Loucy (cell line): ENCODE data around the gene RNF157.

Experiments
- H2AFZ ChIP-seq: fragments of 200-600 bp; sonication (generic); 2 replicates; pipeline ENCODE4 v1.6.0; 2016; ENCODE audit warnings: antibody characterized with exemption, mild to moderate bottlenecking, low read length, moderate library complexity
- H3F3A ChIP-seq: fragments of 200-600 bp; 2 replicates; pipeline ENCODE4 v1.6.0; 2016; ENCODE audit warnings: antibody characterized with exemption, low read depth, mild to moderate bottlenecking
- H3K27me3 ChIP-seq: fragments of 200-600 bp; sonication (generic); 2 replicates; pipeline ENCODE4 v1.6.1; 2014; ENCODE audit warnings: low read length, mild to moderate bottlenecking; ENCODE audit not compliant: insufficient read depth, poor library complexity, severe bottlenecking
- H3K36me3 ChIP-seq: fragments of 200-600 bp; sonication (generic); 2 replicates; pipeline ENCODE4 v1.6.1; 2016; ENCODE audit warnings: low read length; ENCODE audit not compliant: insufficient read depth
- H3K4me1 ChIP-seq: fragments of 200-600 bp; sonication (generic); 2 replicates; pipeline ENCODE4 v1.5.1; 2014; ENCODE audit warnings: low read length, mild to moderate bottlenecking; ENCODE audit not compliant: insufficient read depth, poor library complexity, severe bottlenecking
- H3K4me2 ChIP-seq: fragments of 200-600 bp; sonication (generic); 2 replicates; pipeline ENCODE4 v1.6.0; 2014; ENCODE audit warnings: antibody characterized with exemption, low read length, low read depth, mild to moderate bottlenecking; ENCODE audit not compliant: poor library complexity, severe bottlenecking
- H3K4me3 ChIP-seq: fragments of 200-600 bp; sonication (generic); 2 replicates; pipeline ENCODE4 v1.5.1; 2014; ENCODE audit warnings: low read length, mild to moderate bottlenecking, mixed read lengths; ENCODE audit not compliant: poor library complexity, severe bottlenecking
- H3K79me2 ChIP-seq: fragments of 200-600 bp; sonication (generic); 2 replicates; pipeline ENCODE4 v1.6.1; 2014; ENCODE audit warnings: low read length; ENCODE audit not compliant: insufficient read depth
- H3K9ac ChIP-seq: fragments of 200-600 bp; sonication (generic); 2 replicates; pipeline ENCODE4 v1.6.0; 2014; ENCODE audit warnings: mild to moderate bottlenecking, low read depth, low read length, moderate library complexity; ENCODE audit not compliant: poor library complexity, severe bottlenecking
- H3K9me2 ChIP-seq: fragments of 200-600 bp; sonication (generic); replicated peaks from 2 replicates; pipeline ENCODE4 v1.6.1; 2016; ENCODE audit warnings: low read depth, low read length, mixed read lengths
- H3K9me3 ChIP-seq: fragments of 200-600 bp; sonication (generic); 2 replicates; pipeline ENCODE4 v1.6.1; 2014; ENCODE audit warnings: mild to moderate bottlenecking, antibody characterized with exemption, low read length, low read depth; ENCODE audit not compliant: insufficient read depth
- H4K20me1 ChIP-seq: fragments of 200-600 bp; sonication (generic); 2 replicates; pipeline ENCODE4 v1.6.0; 2014; ENCODE audit warnings: antibody characterized with exemption, low read length, mild to moderate bottlenecking; ENCODE audit not compliant: insufficient read depth, poor library complexity, severe bottlenecking
- EZH2phosphoT487 ChIP-seq: fragments of 200-600 bp; IDR thresholded peaks from 2 replicates; pipeline ENCODE4 v1.6.1; 2018; ENCODE audit warnings: antibody characterized with exemption, mild to moderate bottlenecking, moderate library complexity, borderline replicate concordance
- TF ChIP-seq, protein P1 (sequence below): fragments of 200-600 bp; sonication (generic); conservative IDR thresholded peaks from 2 replicates; pipeline ENCODE4 v1.5.1; 2014; ENCODE audit warnings: mild to moderate bottlenecking, antibody characterized with exemption, low read length

Gene RNF157

DNA sequence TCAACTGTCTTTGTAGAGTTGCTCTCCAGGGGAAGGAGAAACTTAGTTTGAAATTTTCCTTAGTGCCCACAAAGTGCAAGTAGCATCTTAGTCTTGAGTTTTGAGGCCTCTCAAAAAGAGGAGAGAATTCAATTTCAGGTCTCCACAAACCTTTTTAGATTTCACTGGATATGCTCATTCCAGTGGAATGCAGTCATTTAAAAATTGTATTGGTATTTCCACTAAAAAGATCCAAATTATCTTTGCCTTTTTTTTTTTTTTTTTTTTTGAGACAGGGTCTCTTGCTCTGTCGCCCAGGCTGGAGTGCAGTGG lies 92.3 kb downstream of the RNF157 start:
- peaks cover 40% of the 10 kb centered on the region for H3K4me1 ChIP-seq
- H3K27me3 ChIP-seq = no peaks in the 10 kb centered on the region
- H2AFZ ChIP-seq = no peak overlapping the region
- no peaks in the 10 kb centered on the region for H3K79me2 ChIP-seq
- no peaks in the 10 kb centered on the region for H3K36me3 ChIP-seq
- no peak overlapping the region for H3K9ac ChIP-seq
- H3K9me2 ChIP-seq = no peaks in the 10 kb centered on the region
- no peak overlapping the region for H3K4me3 ChIP-seq
- no peak overlapping the region for H3K4me2 ChIP-seq
- H3K9me3 ChIP-seq = no peaks in the 10 kb centered on the region
- TF ChIP-seq, protein P1, sequence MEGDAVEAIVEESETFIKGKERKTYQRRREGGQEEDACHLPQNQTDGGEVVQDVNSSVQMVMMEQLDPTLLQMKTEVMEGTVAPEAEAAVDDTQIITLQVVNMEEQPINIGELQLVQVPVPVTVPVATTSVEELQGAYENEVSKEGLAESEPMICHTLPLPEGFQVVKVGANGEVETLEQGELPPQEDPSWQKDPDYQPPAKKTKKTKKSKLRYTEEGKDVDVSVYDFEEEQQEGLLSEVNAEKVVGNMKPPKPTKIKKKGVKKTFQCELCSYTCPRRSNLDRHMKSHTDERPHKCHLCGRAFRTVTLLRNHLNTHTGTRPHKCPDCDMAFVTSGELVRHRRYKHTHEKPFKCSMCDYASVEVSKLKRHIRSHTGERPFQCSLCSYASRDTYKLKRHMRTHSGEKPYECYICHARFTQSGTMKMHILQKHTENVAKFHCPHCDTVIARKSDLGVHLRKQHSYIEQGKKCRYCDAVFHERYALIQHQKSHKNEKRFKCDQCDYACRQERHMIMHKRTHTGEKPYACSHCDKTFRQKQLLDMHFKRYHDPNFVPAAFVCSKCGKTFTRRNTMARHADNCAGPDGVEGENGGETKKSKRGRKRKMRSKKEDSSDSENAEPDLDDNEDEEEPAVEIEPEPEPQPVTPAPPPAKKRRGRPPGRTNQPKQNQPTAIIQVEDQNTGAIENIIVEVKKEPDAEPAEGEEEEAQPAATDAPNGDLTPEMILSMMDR = no peak
- no peak for TF ChIP-seq EZH2phosphoT487
- H4K20me1 ChIP-seq = no peaks in the 10 kb centered on the region
- peaks cover 10% of the 10 kb centered on the region for H3F3A ChIP-seq

DNA sequence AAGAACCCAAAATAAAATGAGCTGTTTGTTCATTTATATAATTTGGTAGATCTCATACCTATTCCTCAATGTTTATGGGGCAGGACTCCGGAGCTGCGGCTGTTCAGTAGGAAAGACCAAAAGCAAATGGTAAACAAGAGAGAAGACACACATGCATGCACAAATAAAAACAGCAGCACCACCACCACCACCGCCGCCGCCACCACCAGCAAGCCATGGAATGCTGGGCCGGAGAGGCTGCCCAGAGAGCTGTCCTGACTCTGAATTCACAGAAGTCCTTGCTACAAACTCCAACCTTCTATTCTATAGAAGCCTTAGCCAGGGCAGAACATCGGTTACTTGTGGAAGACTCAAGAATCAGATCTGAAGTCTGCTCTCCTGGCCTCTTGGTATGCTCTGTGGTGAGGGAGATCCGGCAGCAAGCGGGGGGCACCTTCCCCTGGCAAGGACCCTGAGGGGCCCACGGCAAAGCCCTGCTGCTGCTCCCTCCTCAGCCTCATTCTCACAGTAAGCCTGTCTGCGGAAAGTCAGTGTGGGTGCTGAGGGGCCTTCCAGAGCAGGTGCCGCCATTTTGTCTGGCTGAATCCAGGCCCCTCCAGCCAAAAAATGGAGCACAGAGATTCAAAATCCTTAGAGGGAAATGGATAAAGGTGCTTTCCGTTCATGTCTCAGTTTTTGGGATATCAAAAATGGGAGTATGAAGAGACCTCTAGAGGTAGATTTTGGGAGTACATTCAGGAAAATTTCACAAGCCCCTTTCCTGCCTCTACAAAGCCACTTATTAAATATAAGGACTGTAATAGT lies 92.9 kb downstream of the RNF157 start:
- H3K4me2 ChIP-seq = no peak overlapping the region
- TF ChIP-seq EZH2phosphoT487 = no peak
- TF ChIP-seq, protein P1 = peak; percentile 68
- H2AFZ ChIP-seq = no peak overlapping the region
- no peaks in the 10 kb centered on the region for H4K20me1 ChIP-seq
- no peaks in the 10 kb centered on the region for H3K9me3 ChIP-seq
- peaks cover 46% of the 10 kb centered on the region for H3K4me1 ChIP-seq
- H3K36me3 ChIP-seq = no peaks in the 10 kb centered on the region
- no peaks in the 10 kb centered on the region for H3K27me3 ChIP-seq
- H3F3A ChIP-seq = peaks cover 10% of the 10 kb centered on the region
- H3K4me3 ChIP-seq = no peak overlapping the region
- no peaks in the 10 kb centered on the region for H3K9me2 ChIP-seq
- H3K9ac ChIP-seq = no peak overlapping the region
- H3K79me2 ChIP-seq = no peaks in the 10 kb centered on the region

DNA sequence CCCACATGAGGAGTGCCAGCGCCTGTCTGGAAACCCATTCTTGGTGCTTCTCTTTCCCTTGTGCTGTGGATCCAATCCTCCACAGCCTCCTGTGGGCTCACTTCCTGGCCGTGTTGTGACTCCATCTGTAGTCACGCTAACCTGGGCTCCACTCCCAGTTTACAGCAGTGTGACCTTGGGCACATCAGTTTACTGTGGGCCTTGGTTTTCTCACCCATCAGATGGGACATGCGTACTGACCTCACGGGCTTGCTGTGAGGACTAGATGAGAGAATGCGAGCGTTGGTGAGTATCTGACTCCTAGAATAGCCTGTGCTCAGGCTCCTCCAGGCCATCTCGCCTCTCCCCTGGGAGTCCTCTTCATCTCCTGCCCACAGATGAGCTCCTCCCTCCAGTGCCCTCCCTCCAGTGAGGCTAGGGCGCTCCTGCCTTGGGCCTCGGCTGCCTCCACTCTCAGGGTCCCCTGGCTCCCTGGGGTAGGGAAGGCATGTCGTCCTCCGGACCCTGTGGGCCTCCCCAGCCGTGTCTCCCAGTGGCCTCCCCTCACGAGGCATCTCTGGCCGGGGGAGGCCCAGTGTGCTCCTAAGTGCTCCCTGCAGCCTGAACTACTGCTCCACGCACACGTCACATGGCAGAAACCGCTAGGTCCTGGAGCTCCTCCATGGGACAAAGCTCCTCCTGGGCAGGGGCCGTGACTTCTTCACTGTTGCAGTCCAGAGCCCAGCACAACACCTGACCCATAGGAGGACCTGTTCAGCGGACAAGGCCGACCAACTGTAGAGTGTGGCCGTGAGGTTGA lies 94.0 kb downstream of the RNF157 start:
- peak overlapping the region; percentile 67 for H3K4me2 ChIP-seq
- no peaks in the 10 kb centered on the region for H3K36me3 ChIP-seq
- TF ChIP-seq, protein P1 = no peak
- no peak for TF ChIP-seq EZH2phosphoT487
- H2AFZ ChIP-seq = peak overlapping the region; percentile 66; the same call in 1 of the 2 replicates
- H3K9me3 ChIP-seq = no peaks in the 10 kb centered on the region
- no peaks in the 10 kb centered on the region for H4K20me1 ChIP-seq
- H3K9ac ChIP-seq = peak overlapping the region; percentile 74
- peaks cover 13% of the 10 kb centered on the region for H3F3A ChIP-seq
- no peaks in the 10 kb centered on the region for H3K79me2 ChIP-seq
- H3K27me3 ChIP-seq = no peaks in the 10 kb centered on the region
- peaks cover 57% of the 10 kb centered on the region for H3K4me1 ChIP-seq
- H3K9me2 ChIP-seq = no peaks in the 10 kb centered on the region
- peak overlapping the region; percentile 43 for H3K4me3 ChIP-seq
